ENCODE data around the gene CTSE.

- TF ChIP-seq EZH2 (IDR thresholded peaks at IDR 0.05; ENCODE audit: low read depth, unreplicated experiment) (no peak), POLR2AphosphoS5 (IDR thresholded peaks at IDR 0.05; ENCODE audit: low read depth) (no peak), CTCF (conservative IDR thresholded peaks at IDR 0.05; ENCODE audit: low read depth in 2 of 2) (no peak), NANOG (IDR thresholded peaks at IDR 0.05; ENCODE audit: borderline replicate concordance) (no peak), CREB1 (CRISPR knock-in tag; IDR thresholded peaks at IDR 0.05; ENCODE audit: low read depth) (no peak)
These were observed 13.9 kb upstream of the CTSE start for GRCh38 chr1:206037581-206037980.
